Measurements from ENCODE around the gene IRAK2. TPM values are rescaled to one million over a fixed set of nuclear protein-coding genes. Genes with fewer than 3 reads are reported as not detected.

IRAK2 gene
- total and polyA plus RNA-seq, 2 experiments from 2014 or later, result 1.1 to 2.1 TPM

DNA sequence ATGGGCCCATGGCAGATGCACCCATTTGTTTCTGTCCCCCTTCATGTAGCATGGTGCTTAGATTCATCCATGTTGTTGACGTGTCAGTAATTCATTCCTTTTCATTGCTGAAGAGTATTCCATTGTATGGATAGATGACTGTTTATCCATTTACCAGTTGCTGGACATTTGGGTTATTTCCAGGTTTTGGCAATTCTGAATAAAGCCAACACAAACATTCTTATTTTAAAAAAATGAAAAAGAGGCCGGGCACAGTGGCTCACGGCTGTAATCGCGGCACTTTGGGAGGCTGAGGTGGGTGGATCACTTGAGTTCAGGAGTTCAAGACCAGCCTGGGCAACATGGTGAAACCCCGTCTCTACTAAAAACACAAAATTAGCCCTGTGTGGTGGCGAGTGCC, 64.9 kb downstream of the IRAK2 start:
- in situ Hi-C loops (cut with MboI), result no loop called here
- H3K36me3 ChIP-seq (ENCODE audit: low read depth), result no peaks in the 10 kb centered on the region
- H3K27me3 ChIP-seq (replicated peaks; ENCODE audit: insufficient read depth), result no peaks in the 10 kb centered on the region
- no peak overlapping the region for H3K9ac ChIP-seq
- no peak overlapping the region for H2AFZ ChIP-seq
- no peaks in the 10 kb centered on the region for H4K20me1 ChIP-seq (ENCODE audit: insufficient read depth)
- no peak overlapping the region for H3K27ac ChIP-seq
- H3F3A ChIP-seq (ENCODE audit: insufficient read depth), result no peaks in the 10 kb centered on the region
- TF ChIP-seq EZH2phosphoT487 (IDR thresholded peaks at IDR 0.05; ENCODE audit: insufficient read depth, low read depth) (no peak), EZH2 (IDR thresholded peaks at IDR 0.05; ENCODE audit: insufficient read depth, poor library complexity, severe bottlenecking) (no peak)
- H3K4me1 ChIP-seq (ENCODE audit: insufficient read depth), result no peaks in the 10 kb centered on the region
- H3K79me2 ChIP-seq (ENCODE audit: insufficient read depth), result no peaks in the 10 kb centered on the region
- H3K9me3 ChIP-seq (ENCODE audit: low read depth), result no peaks in the 10 kb centered on the region
- no peaks in the 10 kb centered on the region for H3K9me2 ChIP-seq (ENCODE audit: insufficient read depth)
- DNase-seq, result no peak
- H3K4me3 ChIP-seq, result no peak overlapping the region
- H3K4me2 ChIP-seq (ENCODE audit: unreplicated experiment), result no peak overlapping the region
- WGBS, 2 experiments (ENCODE audit: low coverage in 1 of 2, low lambda C conversion rate in 2 of 2, missing lambda C conversion rate in 2 of 2), result 91 to 92% methylated on average over 7 of the region's 7 CpGs

DNA sequence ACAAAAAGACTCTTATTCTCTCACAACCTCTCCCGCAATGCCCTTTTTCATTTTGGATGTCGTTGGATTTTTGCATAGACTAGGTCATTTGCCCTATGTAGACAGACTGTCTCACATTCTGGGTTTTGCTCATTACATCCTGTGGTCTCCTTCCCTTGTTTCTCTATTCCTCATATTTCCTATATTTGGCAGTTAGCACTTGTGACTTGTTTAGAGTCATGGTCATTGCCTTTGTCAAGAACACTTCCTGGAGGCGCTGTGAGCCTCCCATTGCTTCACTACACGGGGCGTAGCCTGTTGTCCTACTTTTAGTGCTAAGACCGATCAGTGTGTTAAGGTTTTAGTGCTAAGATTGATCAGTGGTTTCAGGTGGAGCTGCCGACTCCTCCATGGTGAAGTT, 67.4 kb downstream of the IRAK2 start:
- TF ChIP-seq EZH2phosphoT487 (IDR thresholded peaks at IDR 0.05; ENCODE audit: insufficient read depth, low read depth) (no peak), EZH2 (IDR thresholded peaks at IDR 0.05; ENCODE audit: insufficient read depth, poor library complexity, severe bottlenecking) (no peak)
- H3K27ac ChIP-seq, result no peak overlapping the region

GRCh38 chr3:10233988-10234387, 69.3 kb downstream of the IRAK2 start:
- 93 to 94% methylated on average over 13 of the region's 13 CpGs for WGBS, 2 experiments (ENCODE audit: low coverage in 1 of 2, low lambda C conversion rate in 2 of 2, missing lambda C conversion rate in 2 of 2)
- H3K27ac ChIP-seq, result no peak overlapping the region
- no peaks in the 10 kb centered on the region for H3K9me3 ChIP-seq (ENCODE audit: low read depth)
- H3F3A ChIP-seq (ENCODE audit: insufficient read depth), result no peaks in the 10 kb centered on the region
- no peaks in the 10 kb centered on the region for H3K4me1 ChIP-seq (ENCODE audit: insufficient read depth)
- H3K36me3 ChIP-seq (ENCODE audit: low read depth), result no peaks in the 10 kb centered on the region
- DNase-seq, result no peak
- H3K27me3 ChIP-seq (replicated peaks; ENCODE audit: insufficient read depth), result no peaks in the 10 kb centered on the region
- no peaks in the 10 kb centered on the region for H3K9me2 ChIP-seq (ENCODE audit: insufficient read depth)
- H3K79me2 ChIP-seq (ENCODE audit: insufficient read depth), result no peaks in the 10 kb centered on the region
- H3K9ac ChIP-seq, result no peak overlapping the region
- no peaks in the 10 kb centered on the region for H4K20me1 ChIP-seq (ENCODE audit: insufficient read depth)
- H3K4me2 ChIP-seq (ENCODE audit: unreplicated experiment), result no peak overlapping the region
- in situ Hi-C loops (cut with MboI), result no loop called here
- H3K4me3 ChIP-seq, result no peak overlapping the region
- no peak for TF ChIP-seq EZH2 (IDR thresholded peaks at IDR 0.05; ENCODE audit: insufficient read depth, poor library complexity, severe bottlenecking)
- TF ChIP-seq EZH2phosphoT487 (IDR thresholded peaks at IDR 0.05; ENCODE audit: insufficient read depth, low read depth), result no peak
- H2AFZ ChIP-seq, result no peak overlapping the region

More for the DNA sequence above, 67.4 kb downstream of the IRAK2 start:
- Histone ChIP-seq H3K79me2 (ENCODE audit: insufficient read depth) (no peaks in the 10 kb centered on the region), H3K4me3 (no peak overlapping the region), H3K9ac (no peak overlapping the region), H3K9me2 (ENCODE audit: insufficient read depth) (no peaks in the 10 kb centered on the region), H3K36me3 (ENCODE audit: low read depth) (no peaks in the 10 kb centered on the region), H2AFZ (no peak overlapping the region), H3K9me3 (ENCODE audit: low read depth) (no peaks in the 10 kb centered on the region), H3F3A (ENCODE audit: insufficient read depth) (no peaks in the 10 kb centered on the region), H3K4me2 (ENCODE audit: unreplicated experiment) (no peak overlapping the region), H4K20me1 (ENCODE audit: insufficient read depth) (no peaks in the 10 kb centered on the region), H3K27me3 (replicated peaks; ENCODE audit: insufficient read depth) (no peaks in the 10 kb centered on the region), H3K4me1 (ENCODE audit: insufficient read depth) (no peaks in the 10 kb centered on the region)
- DNase-seq, result no peak
- WGBS, 2 experiments (ENCODE audit: low coverage in 1 of 2, low lambda C conversion rate in 2 of 2, missing lambda C conversion rate in 2 of 2), result 92% methylated on average over 7 of the region's 7 CpGs
- in situ Hi-C loops (cut with MboI), result no loop called here

GRCh38 chr3:10234526-10235230, 70.0 kb downstream of the IRAK2 start:
- Histone ChIP-seq H3K9me2 (ENCODE audit: insufficient read depth) (no peaks in the 10 kb centered on the region), H3K4me2 (ENCODE audit: unreplicated experiment) (no peak overlapping the region), H3K9ac (no peak overlapping the region), H3K4me3 (no peak overlapping the region), H3K27ac (no peak overlapping the region), H3K79me2 (ENCODE audit: insufficient read depth) (no peaks in the 10 kb centered on the region), H3K9me3 (ENCODE audit: low read depth) (no peaks in the 10 kb centered on the region), H3K4me1 (ENCODE audit: insufficient read depth) (no peaks in the 10 kb centered on the region), H4K20me1 (ENCODE audit: insufficient read depth) (no peaks in the 10 kb centered on the region), H2AFZ (no peak overlapping the region), H3K27me3 (replicated peaks; ENCODE audit: insufficient read depth) (no peaks in the 10 kb centered on the region), H3F3A (ENCODE audit: insufficient read depth) (no peaks in the 10 kb centered on the region), H3K36me3 (ENCODE audit: low read depth) (no peaks in the 10 kb centered on the region)
- in situ Hi-C loops (cut with MboI), result no loop called here
- DNase-seq, result no peak
- 91 to 92% methylated on average over 36 of the region's 36 CpGs for WGBS, 2 experiments (ENCODE audit: low coverage in 1 of 2, low lambda C conversion rate in 2 of 2, missing lambda C conversion rate in 2 of 2)
- TF ChIP-seq EZH2 (IDR thresholded peaks at IDR 0.05; ENCODE audit: insufficient read depth, poor library complexity, severe bottlenecking) (no peak), EZH2phosphoT487 (IDR thresholded peaks at IDR 0.05; ENCODE audit: insufficient read depth, low read depth) (no peak)
